Caco-2 (cell line): ENCODE measurements around the gene SCOC. TPM values are rescaled to one million over a fixed set of nuclear protein-coding genes. Genes with fewer than 3 reads are reported as not detected.
A peak's percentile ranks its signal among the peaks of the same experiment; 100 is the strongest.

Experiments used
- BruUV-seq: library from RNA; stranded (reverse); fragments of 400-500 nt; replicated peaks from 2 replicates; lab custom pipeline; 2021; lab: Mats Ljungman, UMichigan
- CTCF ChIA-PET: fragments of 300-600 bp; sonication (Branson Sonifier 250); formaldehyde crosslinking; loops from one replicate; lab custom pipeline; 2022; ENCODE audit warnings: antibody characterized with exemption; lab: Charles Lee
- POLR2A ChIA-PET: fragments of 300-600 bp; sonication (Branson Sonifier 250); formaldehyde crosslinking; loops from one replicate; lab custom pipeline; 2022; ENCODE audit warnings: antibody characterized with exemption; lab: Charles Lee
- DNase-seq, 2 experiments: peaks; one replicate each; pipeline versions ENCODE4 v3.0.0 to v3.0.0-alpha.2; 2020 to 2022
- H3K27me3 ChIP-seq: replicated peaks from 2 replicates; pipeline ENCODE4 v1.6.0; 2011; ENCODE audit warnings: low read length; ENCODE audit not compliant: control insufficient read depth, insufficient read depth
- H3K36me3 ChIP-seq: 2 replicates; pipeline ENCODE4 v1.5.1; 2011; ENCODE audit warnings: low read length; ENCODE audit not compliant: control insufficient read depth, insufficient read depth
- H3K4me1 ChIP-seq: fragments of 250-450 bp; sonication (Bioruptor Pico); 2 replicates; pipeline ENCODE4 v1.5.1; 2020; ENCODE audit warnings: mild to moderate bottlenecking
- H3K4me3 ChIP-seq: 2 replicates; pipeline ENCODE4 v1.5.1; 2011; ENCODE audit warnings: low read depth, mild to moderate bottlenecking, control low read depth, low read length
- H3K9me3 ChIP-seq: fragments of 250-450 bp; sonication (Bioruptor Pico); 2 replicates; pipeline ENCODE4 v1.5.1; 2020; ENCODE audit warnings: mild to moderate bottlenecking, moderate library complexity
- H3K27ac Mint-ChIP-seq: one replicate; pipeline ENCODE4 v1.8.0; 2022; ENCODE audit warnings: mixed read lengths; ENCODE audit not compliant: unreplicated experiment
- H3K27me3 Mint-ChIP-seq: one replicate; pipeline ENCODE4 v1.8.0; 2022; ENCODE audit warnings: mixed read lengths; ENCODE audit not compliant: insufficient read depth, unreplicated experiment
- H3K36me3 Mint-ChIP-seq: one replicate; pipeline ENCODE4 v1.8.0; 2022; ENCODE audit warnings: mild to moderate bottlenecking, mixed read lengths; ENCODE audit not compliant: insufficient read depth, unreplicated experiment
- H3K4me1 Mint-ChIP-seq: one replicate; pipeline ENCODE4 v1.8.0; 2022; ENCODE audit warnings: low read depth, mixed read lengths; ENCODE audit not compliant: unreplicated experiment
- H3K4me3 Mint-ChIP-seq: one replicate; pipeline ENCODE4 v1.8.0; 2022; ENCODE audit warnings: mild to moderate bottlenecking, moderate library complexity, mixed read lengths; ENCODE audit not compliant: unreplicated experiment
- H3K9me3 Mint-ChIP-seq: one replicate; pipeline ENCODE4 v1.8.0; 2022; ENCODE audit warnings: mixed read lengths; ENCODE audit not compliant: unreplicated experiment
- intact Hi-C: fragments of 100-400 bp; cut with micrococcal nuclease; formaldehyde crosslinking; loops from one replicate; pipeline ENCODE4 v1.10.0; 2022; ENCODE audit not compliant: unreplicated experiment
- total RNA-seq: library from RNA; stranded (reverse); gene quantifications from 2 replicates; pipeline ENCODE4 v1.2.3, GENCODE V29; 2022
- TF ChIP-seq, protein P1 (sequence below), 2 experiments: fragments of 200-600 bp in 1 of 2; IDR thresholded peaks; 1 replicate in 1 of 2; 2 replicates in 1 of 2; pipeline versions ENCODE4 v1.5.1 to v1.8.0; 2011 to 2022; ENCODE audit warnings: antibody characterized with exemption in 1 of 2, control low read depth in 1 of 2, inconsistent platforms in 1 of 2, low read depth in 1 of 2, low read length in 1 of 2, mild to moderate bottlenecking in 1 of 2, moderate library complexity in 1 of 2; ENCODE audit not compliant: insufficient read depth in 1 of 2, severe bottlenecking in 1 of 2, unreplicated experiment in 1 of 2

SCOC gene
- total RNA-seq, 1 experiment from 2014 or later, result 39.6 TPM

DNA sequence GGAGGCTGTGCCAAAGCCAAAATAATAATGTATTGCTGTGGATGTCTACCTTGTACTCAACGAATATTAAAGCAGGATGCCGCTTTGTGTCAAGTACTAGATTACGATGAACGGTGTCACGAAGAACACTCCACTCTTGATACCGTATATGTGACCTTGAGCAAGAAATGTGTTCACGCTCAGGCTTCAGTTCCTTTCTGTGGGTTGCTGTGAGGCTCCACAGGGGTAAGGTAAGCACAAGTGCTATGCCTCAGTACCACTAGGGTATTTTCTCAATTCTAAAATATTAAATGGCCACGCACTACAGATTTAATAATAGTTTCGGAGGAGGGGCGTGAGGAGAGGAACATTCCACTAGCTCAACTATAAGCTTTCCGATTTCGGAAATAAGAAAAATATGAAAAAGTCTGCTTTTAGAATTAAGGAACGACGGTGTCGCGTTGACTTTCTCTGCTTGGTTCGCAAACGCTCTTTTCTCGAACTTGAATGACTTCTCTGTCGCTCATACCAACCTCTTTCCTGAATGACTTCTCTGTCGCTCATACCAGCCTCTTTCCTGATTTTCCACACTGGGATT is 607 bp upstream of the SCOC start:
- POLR2A ChIA-PET, result interaction anchor here (0.8 to 1.2 kb wide), 8 partner anchors 10 to 707 kb away, joined by 3 to 6 read pairs (median 5); partner anchors contain the start of genes CLGN, ELMOD2 and MGST2
- H3K9me3 Mint-ChIP-seq, result no peaks in the 10 kb centered on the region
- BruUV-seq, result TSS peak; percentile 84
- Histone ChIP-seq H3K36me3 (no peaks in the 10 kb centered on the region), H3K4me1 (peaks cover 19% of the 10 kb centered on the region), H3K27me3 (no peaks in the 10 kb centered on the region), H3K9me3 (no peaks in the 10 kb centered on the region), H3K4me3 (peak overlapping the region; percentile 66)
- DNase-seq, result peak in 1 of 2 experiments; percentile 4
- no peaks in the 10 kb centered on the region for H3K27me3 Mint-ChIP-seq
- no peaks in the 10 kb centered on the region for H3K36me3 Mint-ChIP-seq
- CTCF ChIA-PET, result interaction anchor here (0.6 to 2.2 kb wide), 9 partner anchors 10 to 716 kb away, joined by 3 to 32 read pairs (median 5); partner anchors contain the start of genes CLGN and ELMOD2
- H3K27ac Mint-ChIP-seq, result no peak overlapping the region
- intact Hi-C loops, result loop anchor here (1.0 to 10.0 kb wide), 5 partner anchors 13 to 716 kb away; partner anchors contain the start of genes CLGN, ELMOD2 and TBC1D9
- H3K4me3 Mint-ChIP-seq, result no peak overlapping the region
- TF ChIP-seq, protein P1, sequence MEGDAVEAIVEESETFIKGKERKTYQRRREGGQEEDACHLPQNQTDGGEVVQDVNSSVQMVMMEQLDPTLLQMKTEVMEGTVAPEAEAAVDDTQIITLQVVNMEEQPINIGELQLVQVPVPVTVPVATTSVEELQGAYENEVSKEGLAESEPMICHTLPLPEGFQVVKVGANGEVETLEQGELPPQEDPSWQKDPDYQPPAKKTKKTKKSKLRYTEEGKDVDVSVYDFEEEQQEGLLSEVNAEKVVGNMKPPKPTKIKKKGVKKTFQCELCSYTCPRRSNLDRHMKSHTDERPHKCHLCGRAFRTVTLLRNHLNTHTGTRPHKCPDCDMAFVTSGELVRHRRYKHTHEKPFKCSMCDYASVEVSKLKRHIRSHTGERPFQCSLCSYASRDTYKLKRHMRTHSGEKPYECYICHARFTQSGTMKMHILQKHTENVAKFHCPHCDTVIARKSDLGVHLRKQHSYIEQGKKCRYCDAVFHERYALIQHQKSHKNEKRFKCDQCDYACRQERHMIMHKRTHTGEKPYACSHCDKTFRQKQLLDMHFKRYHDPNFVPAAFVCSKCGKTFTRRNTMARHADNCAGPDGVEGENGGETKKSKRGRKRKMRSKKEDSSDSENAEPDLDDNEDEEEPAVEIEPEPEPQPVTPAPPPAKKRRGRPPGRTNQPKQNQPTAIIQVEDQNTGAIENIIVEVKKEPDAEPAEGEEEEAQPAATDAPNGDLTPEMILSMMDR (IDR thresholded peaks at IDR 0.05; ENCODE audit: insufficient read depth in 1 of 2, low read depth in 1 of 2, low read length in 1 of 2, severe bottlenecking in 1 of 2, unreplicated experiment in 1 of 2), result no peak
- H3K4me1 Mint-ChIP-seq, result peaks cover 7% of the 10 kb centered on the region

DNA sequence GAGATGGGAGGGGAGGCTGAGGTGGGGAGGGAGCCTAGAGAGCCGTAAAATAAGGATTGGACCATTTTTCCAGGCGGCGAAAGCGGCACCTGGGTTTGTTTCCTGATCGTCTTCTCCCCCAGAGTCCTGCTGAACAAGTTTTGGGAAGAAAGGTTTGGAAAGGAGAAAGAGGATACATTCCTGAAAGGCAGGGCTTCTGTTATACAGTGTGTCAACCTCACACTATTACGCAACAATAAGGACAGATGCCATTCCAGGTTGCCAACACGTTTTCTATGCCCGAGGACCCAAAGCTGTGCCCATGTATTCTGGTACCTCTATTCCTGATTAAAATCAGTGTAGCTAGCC is 658 bp downstream of the SCOC start:
- H3K9me3 Mint-ChIP-seq, result no peaks in the 10 kb centered on the region
- H3K4me1 Mint-ChIP-seq, result peaks cover 7% of the 10 kb centered on the region
- Histone ChIP-seq H3K27me3 (no peaks in the 10 kb centered on the region), H3K36me3 (no peaks in the 10 kb centered on the region), H3K9me3 (no peaks in the 10 kb centered on the region), H3K4me1 (peaks cover 19% of the 10 kb centered on the region), H3K4me3 (peak overlapping the region; percentile 90)
- BruUV-seq, result no TSS peak
- ChIA-PET POLR2A (interaction anchor here (0.6 to 1.2 kb wide), 5 partner anchors 9 to 789 kb away, joined by 3 to 6 read pairs (median 3); partner anchors contain the start of gene MGST2), CTCF (interaction anchor here (0.8 to 2.2 kb wide), 3 partner anchors 14 to 150 kb away, joined by 5 to 32 read pairs (median 5); partner anchors contain the start of gene ELMOD2)
- intact Hi-C loops, result loop anchor here (5.0 to 10.0 kb wide), 4 partner anchors 53 to 717 kb away; partner anchors contain the start of genes CLGN, ELMOD2 and TBC1D9
- TF ChIP-seq, protein P1 (IDR thresholded peaks at IDR 0.05; ENCODE audit: insufficient read depth in 1 of 2, low read depth in 1 of 2, low read length in 1 of 2, severe bottlenecking in 1 of 2, unreplicated experiment in 1 of 2), result no peak
- no peaks in the 10 kb centered on the region for H3K36me3 Mint-ChIP-seq
- H3K4me3 Mint-ChIP-seq, result no peak overlapping the region
- DNase-seq, result no peak
- H3K27ac Mint-ChIP-seq, result no peak overlapping the region
- no peaks in the 10 kb centered on the region for H3K27me3 Mint-ChIP-seq

DNA sequence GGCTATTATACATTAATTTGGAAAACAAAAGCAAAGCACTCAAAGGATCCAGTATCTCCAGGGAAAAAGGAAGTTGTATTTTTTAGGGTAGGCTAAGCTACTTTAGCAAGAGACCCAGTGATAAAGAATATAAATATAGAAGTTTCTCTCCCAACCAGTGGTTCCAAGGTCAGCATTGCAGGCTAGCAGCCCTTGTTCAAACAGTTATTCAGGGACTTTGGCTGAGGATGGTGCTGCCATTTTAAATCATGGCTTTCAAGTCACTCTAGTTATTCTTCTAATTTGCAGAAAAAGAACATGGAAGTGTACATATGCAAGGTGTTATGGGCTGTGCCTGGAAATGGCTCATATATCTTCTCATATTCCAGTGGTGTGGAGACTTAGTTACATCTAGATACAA is 9.3 kb downstream of the SCOC start:
- no TSS peak for BruUV-seq
- CTCF ChIA-PET, result interaction anchor here (1.8 kb wide), 1 partner anchor 23 kb away, joined by 7 read pairs; no protein-coding TSS in a partner anchor

More for the DNA sequence above, 9.3 kb downstream of the SCOC start:
- Histone ChIP-seq H3K9me3 (no peaks in the 10 kb centered on the region), H3K4me1 (no peaks in the 10 kb centered on the region), H3K36me3 (no peaks in the 10 kb centered on the region), H3K27me3 (no peaks in the 10 kb centered on the region), H3K4me3 (no peak overlapping the region)
- Mint-ChIP-seq H3K9me3 (no peaks in the 10 kb centered on the region), H3K4me1 (no peaks in the 10 kb centered on the region), H3K27me3 (no peaks in the 10 kb centered on the region), H3K4me3 (no peak overlapping the region), H3K36me3 (no peaks in the 10 kb centered on the region), H3K27ac (no peak overlapping the region)
- intact Hi-C loops, result no loop called here
- TF ChIP-seq, protein P1 (IDR thresholded peaks at IDR 0.05; ENCODE audit: insufficient read depth in 1 of 2, low read depth in 1 of 2, low read length in 1 of 2, severe bottlenecking in 1 of 2, unreplicated experiment in 1 of 2), result no peak
- no peak for DNase-seq
- POLR2A ChIA-PET, result interaction anchor here (1.0 kb wide), 1 partner anchor 9 kb away, joined by 3 read pairs; the partner anchor contains the start of gene SCOC
